Measurements from ENCODE around the gene TIMM17A. TPM values are rescaled to one million over a fixed set of nuclear protein-coding genes. Genes with fewer than 3 reads are reported as not detected.
A peak's percentile ranks its signal among the peaks of the same experiment; 100 is the strongest.

The TIMM17A gene
- total RNA-seq, 6 donors from 2014 or later = 11.7 to 38.9 (median 23.2) TPM

DNA sequence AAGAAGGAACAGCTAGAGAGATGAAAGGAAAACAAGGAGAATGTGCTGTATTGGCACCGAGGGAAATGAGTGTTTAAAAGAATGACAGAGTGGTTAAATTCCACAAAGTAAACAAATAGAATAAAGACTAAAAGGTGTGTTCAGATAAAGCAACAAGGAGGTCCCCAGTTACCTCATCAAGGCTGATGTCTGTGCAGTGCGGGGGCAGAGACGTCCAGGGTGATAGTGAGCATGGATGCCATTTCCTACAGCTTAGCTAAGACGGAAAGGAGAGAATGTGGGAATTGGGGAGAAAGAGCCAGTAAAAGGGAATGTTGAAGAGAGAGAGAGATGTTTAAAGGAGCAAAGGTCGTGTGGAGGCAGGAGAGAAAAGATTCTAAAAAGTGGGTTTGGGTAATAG lies 24.5 kb upstream of the TIMM17A start:
- TF ChIP-seq POLR2AphosphoS5 (IDR thresholded peaks at IDR 0.05) = no peak
- no peak for TF ChIP-seq POLR2A (IDR thresholded peaks at IDR 0.05)
- TF ChIP-seq, protein P1, sequence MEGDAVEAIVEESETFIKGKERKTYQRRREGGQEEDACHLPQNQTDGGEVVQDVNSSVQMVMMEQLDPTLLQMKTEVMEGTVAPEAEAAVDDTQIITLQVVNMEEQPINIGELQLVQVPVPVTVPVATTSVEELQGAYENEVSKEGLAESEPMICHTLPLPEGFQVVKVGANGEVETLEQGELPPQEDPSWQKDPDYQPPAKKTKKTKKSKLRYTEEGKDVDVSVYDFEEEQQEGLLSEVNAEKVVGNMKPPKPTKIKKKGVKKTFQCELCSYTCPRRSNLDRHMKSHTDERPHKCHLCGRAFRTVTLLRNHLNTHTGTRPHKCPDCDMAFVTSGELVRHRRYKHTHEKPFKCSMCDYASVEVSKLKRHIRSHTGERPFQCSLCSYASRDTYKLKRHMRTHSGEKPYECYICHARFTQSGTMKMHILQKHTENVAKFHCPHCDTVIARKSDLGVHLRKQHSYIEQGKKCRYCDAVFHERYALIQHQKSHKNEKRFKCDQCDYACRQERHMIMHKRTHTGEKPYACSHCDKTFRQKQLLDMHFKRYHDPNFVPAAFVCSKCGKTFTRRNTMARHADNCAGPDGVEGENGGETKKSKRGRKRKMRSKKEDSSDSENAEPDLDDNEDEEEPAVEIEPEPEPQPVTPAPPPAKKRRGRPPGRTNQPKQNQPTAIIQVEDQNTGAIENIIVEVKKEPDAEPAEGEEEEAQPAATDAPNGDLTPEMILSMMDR (IDR thresholded peaks at IDR 0.05) = no peak
- TF ChIP-seq EP300 (IDR thresholded peaks at IDR 0.05) = no peak
- no peak overlapping the region for H3K27ac ChIP-seq
- no peak overlapping the region for H3K4me3 ChIP-seq
- peaks cover 0 to 4% (median 0%) of the 10 kb centered on the region in 4 donors for H3K4me1 ChIP-seq
- H3K27me3 ChIP-seq = no peaks in the 10 kb centered on the region
- DNase-seq (no peak), ATAC-seq (ENCODE audit: low FRiP score in 2 of 2) (no peak)
- H3K9me3 ChIP-seq = no peaks in the 10 kb centered on the region
- H3K36me3 ChIP-seq = no peaks in the 10 kb centered on the region
- WGBS, 2 donors = 62 to 66% methylated on average over 5 of the region's 5 CpGs

DNA sequence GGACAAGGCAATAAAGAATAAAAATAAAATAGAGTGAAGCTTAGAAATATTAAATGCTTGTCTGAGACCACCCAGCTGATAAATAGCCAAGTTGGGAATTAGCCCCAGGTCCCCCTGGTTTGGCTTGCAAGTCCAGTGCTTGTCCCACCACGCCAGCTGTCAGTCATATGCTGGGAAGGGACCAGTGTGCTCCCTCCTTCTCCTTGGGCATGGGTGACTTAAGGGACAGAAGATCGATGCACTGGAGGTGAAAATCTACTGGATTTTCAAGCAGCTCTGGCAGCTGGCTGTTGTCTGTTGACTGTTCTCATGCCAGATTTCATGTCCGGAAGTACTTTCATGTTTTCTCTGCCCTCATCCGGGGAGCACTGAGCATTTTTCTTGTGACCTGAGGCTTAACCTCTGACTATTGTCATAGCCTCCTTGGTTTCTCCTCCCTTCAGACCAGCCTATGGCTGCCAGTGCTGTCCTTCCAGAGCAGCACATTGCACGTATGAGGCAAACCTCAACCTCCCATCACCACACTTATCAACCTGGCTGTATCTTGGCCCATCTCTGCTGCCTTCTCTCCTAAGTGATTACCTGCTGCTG lies 21.4 kb upstream of the TIMM17A start:
- H3K36me3 ChIP-seq = no peaks in the 10 kb centered on the region
- no peak for ATAC-seq (ENCODE audit: low FRiP score in 2 of 2)
- TF ChIP-seq POLR2A (IDR thresholded peaks at IDR 0.05) (no peak), POLR2AphosphoS5 (IDR thresholded peaks at IDR 0.05) (no peak), EP300 (IDR thresholded peaks at IDR 0.05) (no peak)
- TF ChIP-seq, protein P1 (IDR thresholded peaks at IDR 0.05) = no peak

DNA sequence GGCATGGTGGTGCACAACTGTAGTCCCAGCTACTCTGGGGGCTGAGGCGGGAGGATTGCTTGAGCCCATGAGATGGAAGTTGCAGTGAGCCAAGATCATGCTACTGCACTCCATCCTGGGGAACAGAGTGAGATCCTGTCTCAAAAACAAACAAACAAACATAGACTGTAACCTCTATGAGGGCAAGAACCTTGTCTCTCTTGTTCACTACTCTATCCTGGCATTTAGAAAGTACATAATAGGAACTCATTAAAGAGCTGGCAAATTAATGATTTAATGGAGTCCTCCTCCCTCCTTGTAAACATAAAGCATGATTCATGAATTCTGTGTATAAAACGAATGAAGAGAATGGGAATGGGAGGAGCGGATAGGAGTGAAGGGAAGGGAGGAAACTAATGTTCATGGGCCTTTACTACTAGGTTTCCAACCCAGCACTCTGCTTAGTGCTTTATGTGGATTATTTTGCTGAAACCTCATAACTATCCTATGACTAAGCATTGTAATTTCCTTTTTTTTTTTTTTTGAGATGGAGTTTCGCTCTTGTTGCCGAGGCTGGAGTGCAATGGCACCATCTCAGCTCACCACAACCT lies 17.6 kb upstream of the TIMM17A start:
- DNase-seq (no peak), ATAC-seq (ENCODE audit: low FRiP score in 2 of 2) (no peak)
- H3K4me3 ChIP-seq = no peak overlapping the region
- no peaks in the 10 kb centered on the region for H3K36me3 ChIP-seq
- H3K9me3 ChIP-seq = no peaks in the 10 kb centered on the region
- H3K27me3 ChIP-seq = no peaks in the 10 kb centered on the region
- TF ChIP-seq EP300 (IDR thresholded peaks at IDR 0.05) = no peak
- TF ChIP-seq POLR2A (IDR thresholded peaks at IDR 0.05) = no peak
- TF ChIP-seq, protein P1 (IDR thresholded peaks at IDR 0.05) = no peak
- no peak for TF ChIP-seq POLR2AphosphoS5 (IDR thresholded peaks at IDR 0.05)
- WGBS, 2 donors = 63 to 65% methylated on average over 5 of the region's 5 CpGs
- peak overlapping the region; percentile 31 to 75 (median 56) for H3K27ac ChIP-seq
- peaks cover 9 to 27% (median 13%) of the 10 kb centered on the region in 4 donors for H3K4me1 ChIP-seq

More for the DNA sequence above, 21.4 kb upstream of the TIMM17A start:
- H3K27ac ChIP-seq = peak overlapping the region in 1 of 4 donors; percentile 17
- peaks cover 6 to 17% (median 9%) of the 10 kb centered on the region in 4 donors for H3K4me1 ChIP-seq
- no peaks in the 10 kb centered on the region for H3K27me3 ChIP-seq
- WGBS, 2 donors = 50 to 56% methylated on average over 5 of the region's 5 CpGs
- H3K9me3 ChIP-seq = no peaks in the 10 kb centered on the region
- H3K4me3 ChIP-seq = no peak overlapping the region
- no peak for DNase-seq

DNA sequence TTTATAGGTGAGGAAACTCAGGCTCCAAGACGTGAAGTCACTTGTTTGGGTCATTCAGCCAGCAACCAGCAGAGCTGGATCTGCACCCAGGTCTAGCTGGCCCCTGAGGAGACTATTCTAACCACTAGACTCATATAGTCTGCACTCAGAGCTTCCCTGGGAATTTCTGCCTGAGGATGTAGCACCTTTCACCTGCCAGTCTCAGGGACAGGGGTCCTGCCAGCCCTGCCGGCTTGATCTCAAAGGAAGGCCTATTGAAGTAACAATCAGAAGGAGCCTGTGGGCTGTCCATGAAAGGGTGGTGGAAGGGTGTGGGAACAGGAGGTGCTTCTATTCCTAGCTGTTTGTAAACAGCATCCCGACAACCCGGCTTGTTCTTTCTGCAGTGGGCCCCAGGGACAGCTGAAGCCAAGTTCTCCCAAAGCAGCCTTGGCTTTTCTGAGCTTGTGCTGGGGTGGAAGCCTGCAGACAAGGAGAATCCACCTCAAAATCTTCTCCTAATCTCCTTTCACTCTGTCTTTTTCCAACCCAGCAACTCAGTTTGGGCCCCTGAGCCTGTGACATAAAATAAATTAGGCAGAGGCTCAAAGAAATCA lies 16.8 kb upstream of the TIMM17A start:
- TF ChIP-seq POLR2AphosphoS5 (IDR thresholded peaks at IDR 0.05) (peak in 1 of 2 donors; percentile 42), EP300 (IDR thresholded peaks at IDR 0.05) (no peak)
- no peaks in the 10 kb centered on the region for H3K9me3 ChIP-seq
- H3K4me3 ChIP-seq = no peak overlapping the region
- no peaks in the 10 kb centered on the region for H3K27me3 ChIP-seq
- H3K27ac ChIP-seq = peak overlapping the region; percentile 31 to 75 (median 56)
- 49 to 65% methylated on average over 3 to 4 of the region's 4 CpGs for WGBS, 2 donors
- H3K36me3 ChIP-seq = no peaks in the 10 kb centered on the region
- no peak for DNase-seq
- no peak for ATAC-seq (ENCODE audit: low FRiP score in 2 of 2)
- peaks cover 9 to 27% (median 13%) of the 10 kb centered on the region in 4 donors for H3K4me1 ChIP-seq

DNA sequence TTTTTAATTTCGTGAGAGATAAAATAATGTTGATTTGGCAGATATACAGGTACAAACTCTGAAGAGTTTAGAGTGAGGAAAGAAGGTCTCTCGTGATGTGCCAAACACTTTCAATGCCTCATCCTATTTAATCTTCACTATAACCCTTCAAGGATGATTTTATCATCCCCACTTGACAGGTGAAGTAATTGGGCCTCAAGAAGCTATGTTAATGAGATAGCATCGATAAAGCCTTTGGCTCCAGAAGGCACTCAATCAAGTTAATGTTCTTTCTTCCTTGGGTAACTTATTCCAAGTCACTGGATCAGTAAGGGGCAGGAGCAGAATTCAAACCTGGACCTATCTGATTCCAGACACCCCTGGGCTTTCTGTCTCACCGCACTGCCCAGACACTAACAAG lies 16.2 kb upstream of the TIMM17A start:
- peaks cover 9 to 25% (median 13%) of the 10 kb centered on the region in 4 donors for H3K4me1 ChIP-seq
- DNase-seq (no peak), ATAC-seq (ENCODE audit: low FRiP score in 2 of 2) (no peak)
- no peaks in the 10 kb centered on the region for H3K9me3 ChIP-seq
- peak overlapping the region; percentile 31 to 75 (median 58) for H3K27ac ChIP-seq
- no peaks in the 10 kb centered on the region for H3K27me3 ChIP-seq
- no peak overlapping the region for H3K4me3 ChIP-seq
- WGBS, 2 donors = 42 to 47% methylated on average over 4 of the region's 4 CpGs
- no peak for TF ChIP-seq POLR2AphosphoS5 (IDR thresholded peaks at IDR 0.05)
- no peak for TF ChIP-seq POLR2A (IDR thresholded peaks at IDR 0.05)
- TF ChIP-seq, protein P1 (IDR thresholded peaks at IDR 0.05) = no peak
- no peak for TF ChIP-seq EP300 (IDR thresholded peaks at IDR 0.05)
- no peaks in the 10 kb centered on the region for H3K36me3 ChIP-seq
